NCI-H2107 treated with DMSO at 0.1 percent for 48 hours (cell line): ENCODE measurements around the gene MROH2A.

Experiments used
- DNase-seq: peaks from one replicate; lab custom pipeline; 2025; ENCODE audit not compliant: unreplicated experiment; lab: John Stamatoyannopoulos, UW

Gene MROH2A

GRCh38 chr2:233835230-233836186 lies 57.4 kb downstream of the MROH2A start:
- no peak for DNase-seq

DNA sequence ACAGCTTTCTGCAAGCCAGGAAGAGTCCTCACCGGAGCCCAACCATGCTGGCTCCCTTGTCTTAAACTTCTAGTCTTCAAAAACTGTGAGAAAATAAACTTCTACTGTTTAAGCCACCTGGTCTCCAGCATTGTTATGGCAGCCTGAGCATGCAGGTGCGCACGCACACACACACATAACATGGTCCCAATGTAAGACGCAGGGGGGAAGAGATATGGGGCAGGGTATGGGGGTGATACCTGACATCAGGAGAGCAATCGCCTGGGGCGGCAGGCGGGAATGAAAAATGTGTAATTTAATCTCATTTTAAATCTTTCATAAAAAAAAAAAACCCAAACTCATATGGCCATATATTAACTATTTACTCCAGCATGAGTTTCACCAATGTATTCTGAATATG lies 58.2 kb downstream of the MROH2A start:
- no peak for DNase-seq

DNA sequence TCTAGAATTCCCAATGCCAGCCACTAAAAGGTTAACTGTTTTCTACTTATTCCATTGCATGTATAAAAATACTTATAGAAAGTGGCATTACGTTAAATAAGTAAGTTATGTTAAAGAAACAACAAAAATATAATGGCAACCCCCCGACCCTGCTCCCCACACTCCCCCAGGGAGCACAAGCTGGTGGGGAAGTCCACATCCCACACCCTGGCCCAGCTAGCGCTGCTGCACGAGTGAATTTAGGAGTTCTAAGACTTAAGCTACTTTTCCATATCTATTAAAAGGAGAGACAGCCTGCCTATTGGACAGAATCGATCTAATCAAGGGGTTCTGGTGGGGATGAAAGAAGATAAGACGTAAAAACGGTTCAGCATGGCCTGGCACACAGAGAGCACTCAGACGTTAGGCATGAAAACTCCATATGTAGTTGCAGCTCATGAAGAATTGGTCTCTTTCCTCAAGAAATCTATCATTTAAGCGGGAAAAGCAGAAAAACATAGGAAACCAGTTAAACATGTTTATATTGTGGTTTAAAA lies 59.6 kb downstream of the MROH2A start:
- DNase-seq = no peak

DNA sequence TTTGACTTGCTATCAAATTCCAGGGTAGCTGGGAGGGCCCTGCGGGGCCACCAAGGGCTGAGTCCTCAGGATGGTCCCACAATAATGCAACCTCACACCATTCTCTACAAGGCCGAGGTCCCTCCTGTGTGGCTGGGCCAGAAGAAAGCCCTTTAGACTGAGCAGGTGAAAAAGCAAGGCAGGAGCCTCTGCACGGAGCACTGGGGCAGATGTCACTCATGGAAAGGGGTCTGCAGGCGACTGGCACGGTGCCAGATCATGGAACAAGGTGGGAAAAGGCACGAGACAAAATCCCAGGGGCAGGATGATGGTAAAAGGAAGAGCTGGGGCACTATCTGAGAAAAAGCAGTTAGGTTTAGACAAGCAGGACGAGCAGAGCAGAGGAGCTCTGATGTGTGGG lies 60.1 kb downstream of the MROH2A start:
- no peak for DNase-seq

DNA sequence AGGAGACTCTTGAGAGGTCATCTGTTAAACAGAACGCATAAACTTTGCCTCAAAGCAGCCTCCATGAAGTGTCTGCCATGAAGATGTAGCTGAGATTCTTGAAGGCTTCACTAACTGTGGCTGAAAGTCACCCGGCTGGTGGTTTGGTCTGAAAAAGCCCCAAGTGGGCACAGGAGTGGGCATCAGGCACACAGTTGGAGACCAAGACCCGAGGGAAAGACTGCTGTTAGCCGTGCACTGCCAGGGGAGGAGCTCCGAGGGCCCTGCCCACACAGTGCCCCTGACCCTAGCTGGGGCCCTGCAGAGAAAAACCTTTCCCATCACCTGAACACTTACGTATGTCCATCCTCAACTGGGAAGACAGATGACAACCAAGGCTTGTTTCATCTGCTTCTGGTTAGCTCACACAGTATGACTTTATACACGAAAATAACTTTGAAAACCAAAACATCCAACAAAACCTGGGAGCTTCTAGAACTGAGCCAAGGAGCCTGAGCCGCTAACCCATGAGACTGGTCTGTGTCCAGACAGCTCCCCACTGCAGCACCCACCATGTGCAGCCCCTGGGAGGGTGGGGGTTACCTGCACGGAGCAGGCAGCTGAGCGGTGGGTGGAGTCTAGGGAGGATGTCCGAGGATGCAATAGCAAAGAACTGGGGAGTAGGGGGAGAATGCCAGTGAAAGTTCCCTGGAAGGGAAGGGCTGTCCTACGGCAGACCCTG lies 60.8 kb downstream of the MROH2A start:
- DNase-seq = no peak

GRCh38 chr2:233839447-233839820 lies 61.3 kb downstream of the MROH2A start:
- DNase-seq = no peak

DNA sequence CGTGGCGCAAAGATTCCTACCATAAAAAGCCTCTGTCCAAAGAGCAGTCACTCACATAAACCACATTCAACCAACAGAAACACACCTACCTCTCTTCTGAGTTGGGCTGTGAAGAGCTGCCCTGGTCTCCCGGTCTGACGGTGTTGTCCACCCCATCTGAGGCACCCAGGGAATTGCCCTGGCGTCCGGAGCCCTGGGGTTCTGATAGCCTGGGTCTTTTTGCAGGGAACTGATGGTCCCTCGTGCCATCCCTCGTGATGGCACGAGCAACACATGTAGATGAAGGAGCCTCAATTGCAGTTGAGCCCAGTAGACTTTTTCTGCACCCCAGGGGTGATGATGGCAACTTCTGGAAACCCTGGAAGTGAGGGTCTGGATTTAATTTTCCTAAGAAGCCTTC lies 62.4 kb downstream of the MROH2A start:
- no peak for DNase-seq

- no peak for DNase-seq
These were observed 63.1 kb downstream of the MROH2A start for GRCh38 chr2:233841183-233841582.

- DNase-seq = no peak
These were observed 66.1 kb downstream of the MROH2A start for GRCh38 chr2:233844064-233844807.

- no peak for DNase-seq
These were observed 66.7 kb downstream of the MROH2A start for GRCh38 chr2:233844836-233845235.

DNA sequence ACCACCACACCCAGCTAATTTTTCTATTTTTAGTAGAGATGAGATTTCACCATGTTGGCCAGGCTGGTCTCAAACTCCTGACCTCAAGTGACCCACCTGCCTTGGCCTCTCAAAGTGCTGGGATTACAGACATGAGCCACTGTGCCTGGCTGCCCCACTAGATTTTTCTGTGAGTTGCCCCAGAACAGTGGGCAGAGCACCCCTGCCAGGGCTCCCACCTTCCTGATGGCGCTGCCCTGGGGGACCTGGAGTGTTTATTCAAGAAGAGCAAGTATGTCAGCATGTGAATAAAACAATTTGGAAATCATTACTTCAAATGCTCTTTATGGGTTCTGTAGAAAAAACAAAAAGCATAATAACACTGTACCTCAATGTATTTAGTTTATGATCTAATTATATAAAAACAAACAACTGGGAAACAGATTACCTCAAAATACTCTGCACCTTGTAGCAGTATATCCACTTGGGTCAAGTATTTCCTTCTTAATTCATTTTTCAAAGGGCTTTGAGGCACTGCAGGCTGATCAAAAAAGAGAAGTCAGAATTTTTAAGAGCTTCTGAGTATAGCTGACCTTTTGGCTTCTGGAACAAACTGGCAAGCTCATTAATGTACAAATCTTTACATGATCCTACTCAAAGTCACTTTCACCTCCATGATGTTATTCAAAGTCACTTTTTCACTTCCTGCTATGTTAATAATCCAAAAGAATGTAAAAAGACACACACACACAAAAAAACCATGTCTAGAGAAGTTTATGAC lies 67.4 kb downstream of the MROH2A start:
- no peak for DNase-seq

- no peak for DNase-seq
These were observed 68.5 kb downstream of the MROH2A start for GRCh38 chr2:233846387-233847247.

DNA sequence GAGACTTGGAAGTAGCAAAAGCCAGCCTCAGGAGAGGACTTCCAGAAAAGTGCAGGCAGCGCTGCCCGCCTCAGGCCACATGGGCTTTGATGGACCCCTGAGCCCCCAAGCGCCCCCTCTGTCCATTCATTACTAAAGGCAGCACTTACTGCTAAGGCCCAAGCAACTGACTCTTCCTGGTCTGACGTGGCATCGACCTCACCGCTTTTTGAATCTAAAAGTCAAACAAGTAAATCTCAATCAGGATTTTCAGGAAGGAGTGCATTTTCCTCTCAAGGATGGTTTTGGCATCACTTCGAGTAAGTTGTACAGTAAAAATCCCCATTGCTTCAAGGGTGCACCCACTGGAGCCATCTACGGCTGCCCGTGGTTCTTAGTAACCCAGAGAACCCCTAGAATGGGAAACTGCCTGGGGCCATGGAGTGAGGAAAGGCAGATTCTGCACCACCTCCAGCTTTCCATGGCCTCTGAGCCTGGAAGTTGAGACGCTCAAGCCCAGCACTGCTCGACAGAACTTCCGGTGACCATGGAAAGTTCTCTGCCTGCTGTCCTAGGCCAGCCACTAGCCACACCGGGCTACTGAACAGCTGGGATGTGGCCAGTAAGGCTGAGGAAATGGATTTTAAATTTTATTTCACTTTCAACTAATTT lies 69.2 kb downstream of the MROH2A start:
- no peak for DNase-seq

DNA sequence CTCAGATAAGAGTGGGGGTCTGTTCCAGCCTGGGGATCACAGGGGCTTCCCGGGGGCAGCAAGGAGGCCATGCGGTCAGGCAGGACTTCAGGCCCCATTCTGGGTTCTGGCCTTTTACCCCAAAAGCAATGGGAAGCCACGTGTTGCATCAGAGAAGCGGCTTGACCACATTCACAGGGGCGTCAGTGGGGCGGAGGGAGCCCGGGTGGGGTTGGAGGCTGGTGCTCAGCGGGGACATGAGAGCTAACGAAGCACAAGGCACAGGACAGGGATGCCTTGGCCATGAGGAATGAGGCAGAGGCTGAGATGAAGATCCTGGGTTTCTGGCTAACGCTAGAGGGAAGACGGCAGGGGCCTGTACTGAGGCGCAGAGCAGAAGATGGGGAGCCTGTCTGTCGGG lies 70.1 kb downstream of the MROH2A start:
- no peak for DNase-seq

GRCh38 chr2:233849607-233850271 lies 71.6 kb downstream of the MROH2A start:
- no peak for DNase-seq

DNA sequence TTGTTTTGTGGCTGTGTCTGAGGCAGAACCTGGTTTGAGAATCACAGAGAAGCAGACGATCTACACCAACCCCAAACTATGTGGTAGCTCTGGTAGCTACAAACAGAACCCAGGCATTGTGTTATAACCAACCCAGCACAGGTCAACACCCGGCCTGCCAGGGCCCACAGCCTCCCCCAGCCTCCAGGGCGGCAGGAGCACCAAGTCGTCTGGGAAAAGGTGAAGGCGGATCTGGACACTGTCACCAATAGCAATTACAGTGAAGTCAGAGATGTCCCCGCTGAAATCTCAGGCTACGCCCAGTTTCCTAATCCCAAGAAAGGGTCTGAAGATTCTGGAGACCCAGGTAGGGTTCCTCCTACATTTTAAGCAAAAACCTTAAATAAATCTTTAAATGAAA lies 72.6 kb downstream of the MROH2A start:
- DNase-seq = no peak

GRCh38 chr2:233851169-233851568 lies 73.0 kb downstream of the MROH2A start:
- no peak for DNase-seq

- DNase-seq = no peak
These were observed 73.9 kb downstream of the MROH2A start for GRCh38 chr2:233852056-233852455.

- no peak for DNase-seq
These were observed 75.2 kb downstream of the MROH2A start for GRCh38 chr2:233853353-233853752.
